Measurements from ENCODE around the gene GPHN. TPM values are rescaled to one million over a fixed set of nuclear protein-coding genes. Genes with fewer than 3 reads are reported as not detected.

GPHN gene
- total and polyA plus RNA-seq, 2 of the 8 experiments (the other 6 are each of a cell fraction or from before 2014, with no cell fraction given): 6.0 to 16.0 TPM

GRCh38 chr14:66601932-66602578, 94.1 kb downstream of the GPHN start:
- Histone ChIP-seq H3K4me2 (ENCODE audit: insufficient read depth in 1 of 2, low read depth in 2 of 2, low read length in 2 of 2) (no peak overlapping the region), H2BK15ac (ENCODE audit: low read length) (no peak overlapping the region), H2BK120ac (replicated peaks; ENCODE audit: low read depth, low read length) (no peak overlapping the region), H3K4ac (replicated peaks; ENCODE audit: insufficient read length, low read depth, low read length) (no peak overlapping the region), H3K9me3 (ENCODE audit: insufficient read depth in 2 of 2, low read depth in 1 of 2, low read length in 1 of 2) (no peaks in the 10 kb centered on the region), H3K36me3 (ENCODE audit: control insufficient read depth in 2 of 4, insufficient read depth in 4 of 4, low read length in 3 of 4) (no peaks in the 10 kb centered on the region; a peak in 1 of 8 replicates), H3K27me3 (replicated peaks in 1 of 4; ENCODE audit: control insufficient read depth in 3 of 4, extremely low read depth in 1 of 4, insufficient read depth in 3 of 4, low read length in 3 of 4) (no peaks in the 10 kb centered on the region), H3K18ac (ENCODE audit: extremely low read depth, low read length) (no peak overlapping the region), H2BK5ac (ENCODE audit: low read depth, low read length) (no peak overlapping the region), H3K79me2 (ENCODE audit: control insufficient read depth in 1 of 2, insufficient read depth in 2 of 2, low read length in 2 of 2) (peaks cover 0 to 7% of the 10 kb centered on the region in 2 experiments; a peak in 2 of 4 replicates), H4K8ac (ENCODE audit: extremely low read depth, insufficient read depth, low read length) (no peak overlapping the region), H2AK5ac (ENCODE audit: low read depth, low read length) (no peak overlapping the region), H3K79me1 (ENCODE audit: low read depth, low read length) (no peaks in the 10 kb centered on the region), H3K14ac (ENCODE audit: insufficient read length) (no peak overlapping the region), H3K23me2 (ENCODE audit: low read depth, low read length) (no peaks in the 10 kb centered on the region), H3K4me1 (replicated peaks in 1 of 4; ENCODE audit: control insufficient read depth in 3 of 4, insufficient read depth in 4 of 4, low read length in 3 of 4) (no peaks in the 10 kb centered on the region), H3K9ac (replicated peaks in 1 of 4; ENCODE audit: extremely low read depth in 1 of 4, low read depth in 3 of 4, low read length in 3 of 4) (no peak overlapping the region), H4K5ac (ENCODE audit: insufficient read length, low read depth, low read length) (no peak overlapping the region), H2BK20ac (ENCODE audit: low read length) (no peak overlapping the region), H3K27ac (ENCODE audit: low read depth, low read length) (no peak overlapping the region), H4K20me1 (replicated peaks in 1 of 2; ENCODE audit: control insufficient read depth in 1 of 2, insufficient read depth in 2 of 2, low read length in 2 of 2) (no peaks in the 10 kb centered on the region), H3K4me3 (ENCODE audit: extremely low read depth in 1 of 4, insufficient read depth in 2 of 4, low read depth in 3 of 4, low read length in 4 of 4) (no peak overlapping the region), H2BK12ac (ENCODE audit: low read depth, low read length) (no peak overlapping the region), H2AFZ (ENCODE audit: low read length) (no peak overlapping the region), H3K23ac (ENCODE audit: insufficient read length) (no peak overlapping the region), H4K91ac (replicated peaks; ENCODE audit: insufficient read length, low read length) (no peak overlapping the region), H3K56ac (replicated peaks; ENCODE audit: insufficient read length, low read depth, low read length) (no peak overlapping the region)
- FAIRE-seq (no peak), DNase-seq (ENCODE audit: low read depth in 1 of 2, low spot score in 2 of 2) (no peak)
- ChIA-PET POLR2A (ENCODE audit: partially characterized antibody) (no interaction called here), CTCF (ENCODE audit: partially characterized antibody) (no interaction called here)
- WGBS, 2 experiments (ENCODE audit: extremely low coverage in 1 of 2, insufficient coverage in 1 of 2, insufficient read length in 1 of 2, insufficient replicate concordance in 2 of 2, low coverage in 1 of 2, low lambda C conversion rate in 2 of 2, missing lambda C conversion rate in 1 of 2): 93% methylated on average over 2 of the region's 2 CpGs; no CpG with 5 or more reads in 1 of the 2 experiments
- TF ChIP-seq FOSL1 (IDR thresholded peaks at IDR 0.05; ENCODE audit: insufficient read depth, low read depth, low read length) (no peak), CHD1 (IDR thresholded peaks at IDR 0.05; ENCODE audit: low read depth, low read length) (no peak), MAX (IDR thresholded peaks at IDR 0.05) (no peak), SP1 (IDR thresholded peaks at IDR 0.05; ENCODE audit: low read depth, low read length) (no peak), SUZ12 (IDR thresholded peaks at IDR 0.05; ENCODE audit: low read length) (no peak), RAD21 (IDR thresholded peaks at IDR 0.05 in 1 of 2, conservative IDR thresholded peaks at IDR 0.05 in 1 of 2; ENCODE audit: low read depth in 2 of 2, low read length in 2 of 2) (no peak), GTF2F1 (IDR thresholded peaks at IDR 0.05; ENCODE audit: borderline replicate concordance, low read depth, low read length) (no peak), PHF8 (conservative IDR thresholded peaks at IDR 0.05; ENCODE audit: low read depth, low read length) (no peak), TAF1 (IDR thresholded peaks at IDR 0.05; ENCODE audit: low read depth, low read length) (no peak), SRF (IDR thresholded peaks at IDR 0.05; ENCODE audit: low read depth, low read length) (no peak), SIN3A (conservative IDR thresholded peaks at IDR 0.05 in 1 of 2, IDR thresholded peaks at IDR 0.05 in 1 of 2; ENCODE audit: low read depth in 1 of 2, low read length in 2 of 2) (no peak), EGR1 (IDR thresholded peaks at IDR 0.05; ENCODE audit: borderline replicate concordance, low read depth, low read length) (no peak), CTBP2 (IDR thresholded peaks at IDR 0.05; ENCODE audit: borderline replicate concordance, insufficient read depth, insufficient read length, low read length) (no peak)

Measured in H1 (cell line).